CD8-positive, alpha-beta memory T cell (primary cell): ENCODE measurements around the gene PACSIN2. TPM values are rescaled to one million over a fixed set of nuclear protein-coding genes. Genes with fewer than 3 reads are reported as not detected.
"Not testable (repeated sequence)": the region's sequence is repeated elsewhere in the genome, so short reads cannot be mapped to it uniquely, and the experiment has no call there.

Source experiments
- CTCF ChIA-PET: fragments of 350-600 bp; sonication (Branson Sonifier 250); formaldehyde crosslinking; loops from one replicate; lab custom pipeline; 2021; ENCODE audit warnings: antibody characterized with exemption; lab: Charles Lee
- POLR2A ChIA-PET: fragments of 350-600 bp; sonication (Branson Sonifier 250); formaldehyde crosslinking; loops from one replicate; lab custom pipeline; 2021; ENCODE audit warnings: antibody characterized with exemption; lab: Charles Lee
- DNase-seq, 5 donors: peaks; one replicate each; pipeline versions ENCODE4 v3.0.0 to v3.0.0-alpha.2; 2020 to 2022; ENCODE audit warnings: mixed read lengths in 1 of 5
- H3K27ac ChIP-seq: one replicate; pipeline ENCODE4 v1.7.0; 2013; ENCODE audit warnings: low read depth, mild to moderate bottlenecking, low read length, moderate library complexity
- H3K27me3 ChIP-seq: 2 replicates; pipeline ENCODE4 v1.7.0; 2013; ENCODE audit warnings: low read length, mild to moderate bottlenecking; ENCODE audit not compliant: insufficient read depth, poor library complexity, severe bottlenecking
- H3K36me3 ChIP-seq: 2 replicates; pipeline ENCODE4 v1.7.0; 2013; ENCODE audit warnings: mild to moderate bottlenecking, low read length, moderate library complexity; ENCODE audit not compliant: insufficient read depth
- H3K4me1 ChIP-seq: 2 replicates; pipeline ENCODE4 v1.7.0; 2013; ENCODE audit warnings: mild to moderate bottlenecking, low read length, moderate library complexity; ENCODE audit not compliant: insufficient read depth
- H3K4me3 ChIP-seq: 2 replicates; pipeline ENCODE4 v1.7.0; 2013; ENCODE audit warnings: mild to moderate bottlenecking, low read length
- H3K9me3 ChIP-seq: 2 replicates; pipeline ENCODE4 v1.7.0; 2013; ENCODE audit warnings: mild to moderate bottlenecking, low read length
- H3K27ac Mint-ChIP-seq, 8 donors: one replicate each; pipeline ENCODE4 v1.8.0; 2020 to 2021; ENCODE audit warnings: mixed read lengths in 8 of 8, mild to moderate bottlenecking in 6 of 8, inconsistent platforms in 3 of 8, moderate library complexity in 3 of 8
- H3K27me3 Mint-ChIP-seq, 2 donors: one replicate each; pipeline ENCODE4 v1.8.0; 2020 to 2021; ENCODE audit warnings: mixed read lengths in 2 of 2, mild to moderate bottlenecking in 1 of 2, moderate library complexity in 1 of 2
- H3K36me3 Mint-ChIP-seq, 3 donors: one replicate each; pipeline ENCODE4 v1.8.0; 2020 to 2021; ENCODE audit warnings: mixed read lengths in 3 of 3, inconsistent platforms in 1 of 3, mild to moderate bottlenecking in 1 of 3
- H3K4me1 Mint-ChIP-seq, 3 donors: one replicate each; pipeline ENCODE4 v1.8.0; 2020 to 2021; ENCODE audit warnings: mixed read lengths in 3 of 3, inconsistent platforms in 1 of 3, mild to moderate bottlenecking in 1 of 3
- H3K4me3 Mint-ChIP-seq, 7 donors: one replicate each; pipeline ENCODE4 v1.8.0; 2020 to 2021; ENCODE audit warnings: mixed read lengths in 7 of 7, mild to moderate bottlenecking in 6 of 7, moderate library complexity in 4 of 7, inconsistent platforms in 2 of 7
- H3K9me3 Mint-ChIP-seq, 5 donors: one replicate each; pipeline ENCODE4 v1.8.0; 2020 to 2022; ENCODE audit warnings: mixed read lengths in 5 of 5, mild to moderate bottlenecking in 3 of 5, moderate library complexity in 2 of 5, inconsistent platforms in 1 of 5
- polyA plus RNA-seq: library from polyadenylated mRNA; unstranded; fragments of 300-500 nt; fragmentation: Illumina TruSeq; gene quantifications from one replicate; pipeline ENCODE4 v1.2.3, GENCODE V29; 2021
- total RNA-seq, 2 experiments: library from RNA; stranded (reverse); gene quantifications; one replicate each; pipeline ENCODE4 v1.2.3, GENCODE V29; 2021

The PACSIN2 gene
- total and polyA plus RNA-seq, 3 experiments from 2014 or later, result 26.3 to 36.5 (median 30.2) TPM

DNA sequence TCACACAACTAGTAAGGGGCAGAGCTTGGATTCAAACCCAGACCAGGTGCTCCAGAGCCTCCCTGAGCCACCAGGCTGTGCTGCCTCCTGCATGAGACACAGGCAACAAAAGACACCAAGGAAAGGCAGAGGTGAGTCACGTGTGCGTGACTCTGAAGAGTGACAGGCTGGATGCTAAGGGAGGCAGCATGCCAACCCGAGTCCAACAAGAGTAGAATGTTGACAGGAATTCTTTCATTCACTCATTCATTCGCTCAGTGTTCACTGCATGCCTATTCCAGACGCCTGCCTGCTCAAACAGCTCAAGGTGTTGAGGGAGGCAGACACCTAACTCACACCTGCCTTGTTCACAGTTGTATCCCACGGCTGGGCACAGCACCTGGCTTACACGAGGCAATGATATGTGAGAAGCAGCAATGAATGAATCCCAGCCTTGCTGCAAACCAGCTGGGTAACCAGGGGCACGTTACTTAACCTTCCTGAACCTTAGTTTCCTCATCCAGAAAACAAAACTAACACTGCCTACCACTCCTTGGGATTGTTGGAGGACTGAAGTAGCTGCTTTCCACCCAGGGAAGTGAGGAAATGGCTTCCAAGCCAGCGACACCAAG is 84.0 kb downstream of the PACSIN2 start:
- no peaks in the 10 kb centered on the region for H3K9me3 Mint-ChIP-seq
- ChIA-PET CTCF (no interaction called here), POLR2A (interaction anchor here (0.6 kb wide), 1 partner anchor 56 kb away, joined by 6 read pairs; no protein-coding TSS in a partner anchor)
- peaks cover 41 to 76% (median 58%) of the 10 kb centered on the region in 3 donors for H3K4me1 Mint-ChIP-seq
- Histone ChIP-seq H3K4me3 (no peak overlapping the region), H3K36me3 (no peaks in the 10 kb centered on the region), H3K27me3 (no peaks in the 10 kb centered on the region), H3K9me3 (no peaks in the 10 kb centered on the region), H3K27ac (no peak overlapping the region), H3K4me1 (peaks cover 13% of the 10 kb centered on the region)
- H3K4me3 Mint-ChIP-seq, result no peak overlapping the region
- no peak for DNase-seq
- H3K27me3 Mint-ChIP-seq, result peaks cover 0 to 2% of the 10 kb centered on the region in 2 donors
- H3K36me3 Mint-ChIP-seq, result peaks cover 0 to 8% (median 2%) of the 10 kb centered on the region in 3 donors
- H3K27ac Mint-ChIP-seq, result peak overlapping the region in 3 of 8 donors; percentile 12 to 52 (median 48)

DNA sequence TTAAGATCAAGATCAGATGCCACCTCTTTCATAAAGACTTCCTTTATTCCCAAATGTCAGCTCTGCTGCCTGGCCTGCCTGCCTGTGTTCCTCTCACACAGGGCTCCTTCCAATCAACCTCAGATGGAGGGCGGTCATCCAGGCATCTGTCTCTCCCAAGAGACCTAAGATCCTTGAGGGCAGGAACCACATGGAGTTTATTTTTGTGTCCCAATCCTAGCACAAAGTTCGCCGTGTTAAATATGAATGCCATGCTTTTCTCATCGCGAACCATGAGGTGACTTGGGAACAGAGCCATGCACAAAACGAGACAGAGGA is 85.2 kb downstream of the PACSIN2 start:
- peaks cover 0 to 2% of the 10 kb centered on the region in 2 donors for H3K27me3 Mint-ChIP-seq
- peaks cover 46 to 78% (median 61%) of the 10 kb centered on the region in 3 donors for H3K4me1 Mint-ChIP-seq
- Histone ChIP-seq H3K36me3 (no peaks in the 10 kb centered on the region), H3K4me1 (peaks cover 13% of the 10 kb centered on the region), H3K4me3 (no peak overlapping the region), H3K27me3 (no peaks in the 10 kb centered on the region), H3K27ac (no peak overlapping the region), H3K9me3 (no peaks in the 10 kb centered on the region)
- no peak for DNase-seq
- ChIA-PET CTCF (no interaction called here), POLR2A (no interaction called here)
- no peak overlapping the region for H3K4me3 Mint-ChIP-seq
- H3K9me3 Mint-ChIP-seq, result no peaks in the 10 kb centered on the region
- peaks cover 0 to 8% (median 2%) of the 10 kb centered on the region in 3 donors for H3K36me3 Mint-ChIP-seq
- peak overlapping the region in 2 of 8 donors; percentile 13 to 34 for H3K27ac Mint-ChIP-seq

DNA sequence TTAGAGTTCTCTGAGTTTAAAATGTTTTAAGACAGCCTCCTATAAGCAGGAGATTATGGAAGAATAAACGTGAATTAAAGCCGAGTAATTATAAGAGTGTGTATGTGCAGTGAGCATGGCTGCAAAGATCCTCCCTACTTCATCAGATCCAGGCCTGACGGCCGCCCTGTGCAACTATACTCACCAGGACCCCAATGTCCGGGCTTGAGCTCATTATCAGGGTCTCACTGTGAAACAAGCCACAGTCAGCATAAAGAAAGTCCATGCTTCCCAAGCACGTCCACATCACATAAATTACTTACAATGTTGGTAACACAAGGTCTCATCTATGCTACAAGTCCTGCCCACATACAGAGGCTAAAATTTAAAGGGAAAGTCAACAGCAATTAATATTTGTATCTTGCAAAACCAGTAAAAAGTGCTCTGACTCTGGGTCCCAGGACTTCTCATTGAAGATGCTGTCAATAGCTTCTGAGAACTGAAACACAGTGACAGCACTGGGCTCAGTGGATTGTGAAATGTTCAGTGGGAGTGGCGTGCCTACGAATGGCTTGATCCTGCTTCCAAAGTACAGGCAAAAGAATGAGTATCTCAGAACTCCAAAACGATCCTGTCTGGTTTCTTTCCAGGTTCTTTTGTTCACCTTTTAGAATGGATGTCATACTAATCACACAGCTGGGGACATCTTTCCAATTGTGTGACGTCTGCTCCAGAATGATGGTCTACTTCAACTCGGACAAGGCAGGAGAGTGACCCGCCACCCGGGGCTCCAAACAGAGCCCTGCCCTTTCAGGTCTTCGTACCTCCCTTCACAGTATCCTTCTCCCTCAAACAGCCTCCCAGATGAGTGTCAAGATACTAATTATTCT is 85.7 kb downstream of the PACSIN2 start:
- Mint-ChIP-seq H3K27me3 (peaks cover 0 to 2% of the 10 kb centered on the region in 2 donors), H3K4me3 (no peak overlapping the region), H3K27ac (peak overlapping the region in 2 of 8 donors; percentile 2 to 35), H3K36me3 (peaks cover 0 to 8% (median 2%) of the 10 kb centered on the region in 3 donors), H3K4me1 (peaks cover 43 to 76% (median 59%) of the 10 kb centered on the region in 3 donors), H3K9me3 (no peaks in the 10 kb centered on the region)
- Histone ChIP-seq H3K27me3 (no peaks in the 10 kb centered on the region), H3K27ac (no peak overlapping the region), H3K9me3 (no peaks in the 10 kb centered on the region), H3K4me3 (no peak overlapping the region), H3K36me3 (no peaks in the 10 kb centered on the region), H3K4me1 (peaks cover 8% of the 10 kb centered on the region)
- POLR2A ChIA-PET, result no interaction called here
- CTCF ChIA-PET, result no interaction called here
- DNase-seq, result no peak

DNA sequence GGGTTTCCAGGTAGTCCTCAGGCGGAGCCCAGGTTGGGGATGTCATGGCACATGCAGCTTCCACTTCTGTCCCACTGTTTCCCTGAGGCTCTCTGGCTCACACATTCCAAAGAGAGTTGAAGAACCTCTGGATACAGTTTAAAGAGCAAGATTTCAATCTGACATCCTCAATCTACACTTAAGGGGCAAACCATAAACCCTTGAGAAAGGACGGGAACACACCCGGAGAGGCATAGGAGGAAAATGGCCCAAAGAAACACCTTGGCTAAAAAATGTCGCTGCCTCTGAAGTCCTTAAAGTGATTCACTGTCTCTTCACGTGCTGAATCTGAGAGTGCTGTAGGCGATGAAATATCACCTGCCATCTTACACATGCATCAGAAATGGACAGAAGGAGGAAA is 87.0 kb downstream of the PACSIN2 start:
- Histone ChIP-seq H3K9me3 (no peaks in the 10 kb centered on the region), H3K4me1 (no peaks in the 10 kb centered on the region), H3K36me3 (no peaks in the 10 kb centered on the region), H3K27me3 (no peaks in the 10 kb centered on the region), H3K4me3 (no peak overlapping the region), H3K27ac (no peak overlapping the region)
- Mint-ChIP-seq H3K4me3 (no peak overlapping the region), H3K36me3 (peaks cover 0 to 8% (median 2%) of the 10 kb centered on the region in 3 donors), H3K27ac (no peak overlapping the region), H3K27me3 (peaks cover 0 to 2% of the 10 kb centered on the region in 2 donors), H3K4me1 (peaks cover 38 to 71% (median 51%) of the 10 kb centered on the region in 3 donors), H3K9me3 (no peaks in the 10 kb centered on the region)
- POLR2A ChIA-PET, result no interaction called here
- no peak for DNase-seq
- CTCF ChIA-PET, result no interaction called here

DNA sequence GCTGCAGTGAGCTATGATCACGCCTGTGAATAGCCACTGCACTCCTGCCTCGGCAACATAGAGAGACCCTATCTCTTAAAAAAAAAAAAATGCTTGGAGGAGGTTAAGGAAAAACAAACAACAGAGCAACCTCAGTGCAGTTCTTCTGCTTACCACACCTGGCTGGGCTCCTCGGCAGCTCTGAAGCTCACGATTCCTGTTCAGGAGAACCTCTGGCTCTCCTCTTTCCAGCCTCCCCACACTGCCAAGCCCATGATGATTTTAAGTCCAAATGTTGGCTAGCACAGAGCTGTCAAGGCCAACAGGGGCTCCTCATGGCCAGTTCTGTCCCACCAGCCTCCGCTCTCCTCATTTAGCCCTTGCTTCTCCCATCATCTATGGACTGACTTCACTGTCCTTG is 88.2 kb downstream of the PACSIN2 start:
- Histone ChIP-seq H3K9me3 (no peaks in the 10 kb centered on the region), H3K27ac (no peak overlapping the region), H3K27me3 (no peaks in the 10 kb centered on the region), H3K4me1 (no peaks in the 10 kb centered on the region), H3K4me3 (no peak overlapping the region), H3K36me3 (no peaks in the 10 kb centered on the region)
- no peak for DNase-seq
- Mint-ChIP-seq H3K4me3 (no peak overlapping the region), H3K27me3 (peaks cover 0 to 2% of the 10 kb centered on the region in 2 donors), H3K36me3 (peaks cover 0 to 8% (median 2%) of the 10 kb centered on the region in 3 donors), H3K27ac (peak overlapping the region in 2 of 8 donors; percentile 51 to 78), H3K4me1 (peaks cover 42 to 70% (median 50%) of the 10 kb centered on the region in 3 donors), H3K9me3 (no peaks in the 10 kb centered on the region)
- ChIA-PET POLR2A (no interaction called here), CTCF (no interaction called here)

DNA sequence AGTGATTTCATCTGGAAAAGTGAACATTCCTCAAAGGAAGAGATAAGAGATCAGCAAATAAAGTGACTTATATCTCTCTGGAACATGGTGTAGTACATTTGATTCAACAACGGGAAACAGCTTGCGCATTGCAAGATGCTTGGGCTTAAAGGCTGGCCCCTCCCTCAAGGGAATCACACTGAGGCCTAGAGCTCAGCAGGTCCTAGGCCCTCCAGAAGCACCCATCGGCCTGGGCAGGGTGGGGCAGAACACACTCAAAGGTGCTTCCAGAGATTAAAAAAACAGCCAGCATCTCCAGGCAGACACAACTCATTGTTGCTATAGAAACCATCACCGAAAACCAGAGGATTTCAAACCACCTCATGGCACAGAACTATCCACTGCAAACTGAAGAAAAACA is 88.8 kb downstream of the PACSIN2 start:
- Mint-ChIP-seq H3K27me3 (peaks cover 0 to 2% of the 10 kb centered on the region in 2 donors), H3K9me3 (no peaks in the 10 kb centered on the region), H3K4me1 (peaks cover 38 to 67% (median 48%) of the 10 kb centered on the region in 3 donors), H3K27ac (peak overlapping the region in 4 of 8 donors; percentile 15 to 61 (median 44)), H3K4me3 (no peak overlapping the region), H3K36me3 (peaks cover 0 to 8% (median 2%) of the 10 kb centered on the region in 3 donors)
- ChIA-PET CTCF (no interaction called here), POLR2A (no interaction called here)
- Histone ChIP-seq H3K4me3 (no peak overlapping the region), H3K27me3 (no peaks in the 10 kb centered on the region), H3K27ac (no peak overlapping the region), H3K9me3 (no peaks in the 10 kb centered on the region), H3K4me1 (no peaks in the 10 kb centered on the region), H3K36me3 (no peaks in the 10 kb centered on the region)
- DNase-seq, result no peak

DNA sequence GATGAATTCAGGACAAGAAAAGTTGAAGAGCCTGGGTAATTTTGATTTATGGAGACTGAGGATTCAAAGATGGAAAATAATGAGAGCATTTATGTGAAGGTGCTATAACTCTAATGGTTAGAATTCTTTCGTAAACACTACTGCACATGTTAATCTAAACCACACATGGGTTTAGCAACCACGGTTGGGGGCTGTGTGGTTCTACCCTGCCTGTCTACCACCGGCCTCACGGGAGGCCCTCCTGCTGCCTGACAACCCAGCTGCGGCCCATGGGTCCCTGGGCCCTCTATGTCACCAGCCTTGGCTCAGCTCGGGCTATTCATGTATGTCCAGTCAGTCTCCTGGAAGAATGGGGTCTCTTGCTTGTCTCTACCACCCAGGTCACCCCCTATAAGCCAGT is 89.4 kb downstream of the PACSIN2 start:
- H3K4me1 ChIP-seq, result no peaks in the 10 kb centered on the region
- peak overlapping the region in 2 of 8 donors; percentile 53 to 61 for H3K27ac Mint-ChIP-seq
- ChIA-PET POLR2A (no interaction called here), CTCF (no interaction called here)
- H3K27ac ChIP-seq, result no peak overlapping the region
- no peak overlapping the region for H3K4me3 Mint-ChIP-seq
- no peak overlapping the region for H3K4me3 ChIP-seq
- H3K36me3 ChIP-seq, result no peaks in the 10 kb centered on the region
- peaks cover 0 to 8% (median 2%) of the 10 kb centered on the region in 3 donors for H3K36me3 Mint-ChIP-seq
- no peak for DNase-seq
- no peaks in the 10 kb centered on the region for H3K9me3 Mint-ChIP-seq
- no peaks in the 10 kb centered on the region for H3K27me3 ChIP-seq
- H3K4me1 Mint-ChIP-seq, result peaks cover 37 to 64% (median 48%) of the 10 kb centered on the region in 3 donors
- H3K9me3 ChIP-seq, result no peaks in the 10 kb centered on the region
- H3K27me3 Mint-ChIP-seq, result peaks cover 0 to 2% of the 10 kb centered on the region in 2 donors

- POLR2A ChIA-PET, H3K9me3 ChIP-seq, CTCF ChIA-PET, H3K36me3 ChIP-seq, H3K9me3 Mint-ChIP-seq, H3K4me3 Mint-ChIP-seq, H3K4me1 ChIP-seq, H3K4me3 ChIP-seq, DNase-seq, H3K27me3 Mint-ChIP-seq, H3K27ac ChIP-seq, H3K27me3 ChIP-seq: not testable (repeated sequence)
- H3K27ac Mint-ChIP-seq, result peak overlapping the region in 1 of 8 donors; percentile 41
- H3K4me1 Mint-ChIP-seq, result peaks cover 41 to 62% (median 52%) of the 10 kb centered on the region in 3 donors
- H3K36me3 Mint-ChIP-seq, result peaks cover 0 to 10% (median 2%) of the 10 kb centered on the region in 3 donors
Observed at GRCh38 chr22:42925031-42925430, 89.9 kb downstream of the PACSIN2 start.
